CD4-positive, alpha-beta T cell treated with Interleukin-10 for 1 hour (primary cell): Measurements from ENCODE around the gene TTLL12.

Source experiments
- DNase-seq: peaks from one replicate; pipeline ENCODE4 v3.0.0-alpha.2; 2020

The TTLL12 gene

GRCh38 chr22:43118024-43118849, 68.7 kb downstream of the TTLL12 start:
- DNase-seq: no peak

GRCh38 chr22:43116932-43117331, 70.0 kb downstream of the TTLL12 start:
- no peak for DNase-seq
